Lower leg skin (tissue), 4 donors: ENCODE data around the gene GZMM. TPM values are rescaled to one million over a fixed set of nuclear protein-coding genes. Genes with fewer than 3 reads are reported as not detected.

ENCODE experiments used
- DNase-seq, 2 donors: peaks; one replicate each; pipeline ENCODE4 v3.0.0-alpha.2; 2019; ENCODE audit warnings: low spot score in 2 of 2
- H3K4me3 ChIP-seq: fragments of 200-600 bp; sonication (generic); 2 replicates; pipeline ENCODE4 v1.5.1; 2017; ENCODE audit warnings: mild to moderate bottlenecking, low read depth; ENCODE audit not compliant: poor library complexity, severe bottlenecking
- POLR2A ChIP-seq, 2 donors: fragments of 450-650 bp; IDR thresholded peaks; one replicate each; pipeline ENCODE4 v1.6.1; 2016 to 2017; ENCODE audit warnings: antibody characterized with exemption in 2 of 2, mild to moderate bottlenecking in 1 of 2, moderate library complexity in 1 of 2
- WGBS, 2 donors: methylation state at CpG; one replicate each; pipeline ENCODE4 v1.1.5; 2018; 5-methylcytosine and 5-hydroxymethylcytosine counted together
- intact Hi-C: fragments of 100-400 bp; cut with DNase I; formaldehyde crosslinking; loops from one replicate; pipeline ENCODE4 v1.15.0; 2023; ENCODE audit warnings: low total_unique reads
- total RNA-seq, 4 donors: library from RNA; depleted of rRNA; stranded (reverse); fragments of >200 nt; gene quantifications; one replicate each; pipeline ENCODE4 v1.1.0, GENCODE V29; 2016
- TF ChIP-seq, protein P1 (sequence below), 3 donors: fragments of 450-650 bp; IDR thresholded peaks; one replicate each; pipeline ENCODE4 v1.5.1; 2016; ENCODE audit warnings: antibody characterized with exemption in 3 of 3, mild to moderate bottlenecking in 3 of 3, moderate library complexity in 2 of 3

The GZMM gene
- total RNA-seq, 4 donors from 2014 or later = 0.29 to 1.5 (median 1.3) TPM; not detected in 1

DNA sequence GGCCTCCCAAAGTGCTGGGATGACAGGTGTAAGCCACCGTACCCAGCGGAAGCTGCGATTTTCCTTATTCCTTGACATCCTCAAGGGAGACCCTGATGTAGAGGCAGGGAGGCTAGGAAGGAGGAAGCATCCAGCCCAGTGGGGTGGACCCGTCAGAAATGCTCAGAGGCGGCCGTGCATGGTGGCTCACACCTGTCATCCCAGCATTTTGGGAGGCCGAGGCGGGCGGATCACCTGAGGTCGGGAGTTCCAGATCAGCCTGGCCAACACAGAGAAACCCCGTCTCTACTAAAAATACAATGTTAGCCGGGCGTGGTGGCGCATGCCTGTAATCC, 11.6 kb downstream of the GZMM start:
- no peak overlapping the region for H3K4me3 ChIP-seq
- no peak for DNase-seq
- no peak for TF ChIP-seq POLR2A (IDR thresholded peaks at IDR 0.05)
- TF ChIP-seq, protein P1, sequence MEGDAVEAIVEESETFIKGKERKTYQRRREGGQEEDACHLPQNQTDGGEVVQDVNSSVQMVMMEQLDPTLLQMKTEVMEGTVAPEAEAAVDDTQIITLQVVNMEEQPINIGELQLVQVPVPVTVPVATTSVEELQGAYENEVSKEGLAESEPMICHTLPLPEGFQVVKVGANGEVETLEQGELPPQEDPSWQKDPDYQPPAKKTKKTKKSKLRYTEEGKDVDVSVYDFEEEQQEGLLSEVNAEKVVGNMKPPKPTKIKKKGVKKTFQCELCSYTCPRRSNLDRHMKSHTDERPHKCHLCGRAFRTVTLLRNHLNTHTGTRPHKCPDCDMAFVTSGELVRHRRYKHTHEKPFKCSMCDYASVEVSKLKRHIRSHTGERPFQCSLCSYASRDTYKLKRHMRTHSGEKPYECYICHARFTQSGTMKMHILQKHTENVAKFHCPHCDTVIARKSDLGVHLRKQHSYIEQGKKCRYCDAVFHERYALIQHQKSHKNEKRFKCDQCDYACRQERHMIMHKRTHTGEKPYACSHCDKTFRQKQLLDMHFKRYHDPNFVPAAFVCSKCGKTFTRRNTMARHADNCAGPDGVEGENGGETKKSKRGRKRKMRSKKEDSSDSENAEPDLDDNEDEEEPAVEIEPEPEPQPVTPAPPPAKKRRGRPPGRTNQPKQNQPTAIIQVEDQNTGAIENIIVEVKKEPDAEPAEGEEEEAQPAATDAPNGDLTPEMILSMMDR (IDR thresholded peaks at IDR 0.05) = no peak
- intact Hi-C loops = no loop called here
- 90 to 94% methylated on average over 14 of the region's 14 CpGs for WGBS, 2 donors

DNA sequence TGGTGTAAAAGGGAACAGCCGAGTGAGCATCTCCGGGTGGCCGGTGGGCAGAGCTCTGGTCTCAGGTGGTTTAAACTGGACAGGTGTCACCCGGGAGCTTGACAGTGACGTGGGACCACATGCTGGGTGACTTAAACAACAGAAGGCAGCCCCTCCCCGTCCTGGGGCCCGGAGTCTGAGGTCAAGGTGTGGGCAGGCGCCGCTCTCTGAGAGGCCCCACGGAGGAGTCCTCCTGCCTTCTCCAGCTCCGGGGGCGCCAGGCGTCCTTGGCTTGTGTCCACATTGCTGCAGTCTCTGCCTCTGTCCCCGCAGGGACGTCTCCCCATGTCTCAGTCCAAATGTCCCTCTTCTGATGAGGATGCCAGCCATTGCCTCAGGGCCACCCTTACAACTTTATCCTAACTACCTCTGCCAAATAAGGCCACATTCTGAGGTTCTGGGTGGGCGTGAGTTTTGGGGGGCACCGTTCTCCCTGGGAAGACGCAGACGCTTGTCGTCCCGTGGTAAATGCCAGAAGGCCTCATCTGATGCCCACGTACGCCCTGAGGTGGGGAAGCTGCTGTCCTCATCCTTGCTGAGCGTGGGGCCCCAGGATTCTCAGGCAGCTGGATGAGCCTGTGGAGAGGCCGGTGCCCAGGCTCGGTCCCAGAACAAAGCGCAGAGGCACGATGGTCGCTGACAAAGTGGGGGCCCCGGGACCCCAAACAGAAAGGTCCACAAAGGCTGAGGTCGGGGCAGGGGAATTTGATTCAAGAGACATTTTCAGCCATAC, 12.9 kb downstream of the GZMM start:
- WGBS, 2 donors = 73 to 79% methylated on average over 31 of the region's 31 CpGs
- no peak for DNase-seq
- intact Hi-C loops = no loop called here
- no peak overlapping the region for H3K4me3 ChIP-seq
- no peak for TF ChIP-seq POLR2A (IDR thresholded peaks at IDR 0.05)
- TF ChIP-seq, protein P1 (IDR thresholded peaks at IDR 0.05) = no peak

- intact Hi-C loops = no loop called here
- TF ChIP-seq, protein P1 (IDR thresholded peaks at IDR 0.05) = no peak
- TF ChIP-seq POLR2A (IDR thresholded peaks at IDR 0.05) = no peak
- 48 to 58% methylated on average over 14 to 20 of the region's 21 CpGs for WGBS, 2 donors
- DNase-seq = no peak
- no peak overlapping the region for H3K4me3 ChIP-seq
These were observed 15.1 kb downstream of the GZMM start for GRCh38 chr19:558770-559439.

DNA sequence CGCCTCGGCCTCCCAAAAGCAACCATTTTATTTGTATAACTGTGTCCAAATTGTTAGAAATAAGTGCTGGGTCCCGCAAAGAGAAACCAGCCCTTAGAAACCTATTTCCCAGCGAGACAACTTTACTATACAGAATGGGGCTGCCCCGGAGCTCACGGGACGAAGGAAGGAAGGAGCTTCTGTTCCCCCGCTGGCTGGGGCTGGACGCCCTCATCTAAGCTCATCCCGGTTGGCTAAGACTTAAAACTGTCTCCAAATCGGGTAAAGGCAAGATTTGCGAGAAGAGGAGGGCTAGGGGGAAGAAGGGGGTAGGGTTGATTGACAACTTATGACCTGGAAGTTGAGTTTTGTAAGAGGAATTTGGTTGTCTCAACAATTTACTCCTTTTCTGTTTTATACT, 16.3 kb downstream of the GZMM start:
- intact Hi-C loops = no loop called here
- WGBS, 2 donors = 75 to 76% methylated on average over 12 of the region's 12 CpGs
- H3K4me3 ChIP-seq = no peak overlapping the region
- TF ChIP-seq, protein P1 (IDR thresholded peaks at IDR 0.05) = no peak
- TF ChIP-seq POLR2A (IDR thresholded peaks at IDR 0.05) = no peak
- no peak for DNase-seq

DNA sequence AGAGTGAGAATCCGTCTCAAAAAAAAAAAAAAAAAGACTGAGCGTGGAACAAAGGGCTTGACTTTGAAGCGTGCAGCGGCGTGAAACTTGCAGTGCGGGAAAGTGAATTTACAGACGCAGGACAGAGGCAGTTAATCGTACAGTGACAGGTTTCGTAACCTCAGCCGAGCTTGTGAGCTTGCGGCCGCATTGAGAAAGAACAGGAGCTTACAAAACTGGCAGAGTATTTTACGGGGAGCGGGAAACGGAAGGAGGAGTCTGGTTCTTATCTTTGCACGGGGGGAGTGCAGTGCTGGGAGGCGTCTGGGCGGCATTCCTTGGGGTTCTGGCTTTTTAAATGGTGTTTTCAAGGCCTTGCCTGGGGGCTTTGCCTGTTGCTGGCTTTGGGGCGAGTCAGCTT, 22.6 kb downstream of the GZMM start:
- intact Hi-C loops = no loop called here
- H3K4me3 ChIP-seq = no peak overlapping the region
- TF ChIP-seq, protein P1 (IDR thresholded peaks at IDR 0.05) = no peak
- 36 to 48% methylated on average over 19 of the region's 19 CpGs for WGBS, 2 donors
- no peak for DNase-seq
